Inflammatory macrophage (primary cell): Measurements from ENCODE around the gene OPRM1.
"Not testable (repeated sequence)": the region's sequence is repeated elsewhere in the genome, so short reads cannot be mapped to it uniquely, and the experiment has no call there.

Experiments used
- DNase-seq, 2 donors: peaks; one replicate each; pipeline ENCODE4 v3.0.0-alpha.2; 2020 to 2022
- total RNA-seq, 18 experiments: gene quantifications; one replicate each; lab custom pipeline; 2026; ENCODE audit warnings: mixed read lengths in 6 of 18, inconsistent platforms in 2 of 18; lab: John Stamatoyannopoulos, UW

The OPRM1 gene
- total RNA-seq, result 0 to 2.3 (median 0.09) reads per million in 18 experiments

DNA sequence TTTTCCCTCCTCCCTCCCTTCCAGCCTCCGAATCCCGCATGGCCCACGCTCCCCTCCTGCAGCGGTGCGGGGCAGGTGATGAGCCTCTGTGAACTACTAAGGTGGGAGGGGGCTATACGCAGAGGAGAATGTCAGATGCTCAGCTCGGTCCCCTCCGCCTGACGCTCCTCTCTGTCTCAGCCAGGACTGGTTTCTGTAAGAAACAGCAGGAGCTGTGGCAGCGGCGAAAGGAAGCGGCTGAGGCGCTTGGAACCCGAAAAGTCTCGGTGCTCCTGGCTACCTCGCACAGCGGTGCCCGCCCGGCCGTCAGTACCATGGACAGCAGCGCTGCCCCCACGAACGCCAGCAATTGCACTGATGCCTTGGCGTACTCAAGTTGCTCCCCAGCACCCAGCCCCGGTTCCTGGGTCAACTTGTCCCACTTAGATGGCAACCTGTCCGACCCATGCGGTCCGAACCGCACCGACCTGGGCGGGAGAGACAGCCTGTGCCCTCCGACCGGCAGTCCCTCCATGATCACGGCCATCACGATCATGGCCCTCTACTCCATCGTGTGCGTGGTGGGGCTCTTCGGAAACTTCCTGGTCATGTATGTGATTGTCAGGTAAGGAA lies at the start of gene OPRM1:
Gene OPRM1, plus strand, starts transcription at position 10 of the 612 bp plus-strand sequence. Its CDS starts 305 bp downstream, at position 315.
- peak in 1 of 2 donors; percentile 28 for DNase-seq

DNA sequence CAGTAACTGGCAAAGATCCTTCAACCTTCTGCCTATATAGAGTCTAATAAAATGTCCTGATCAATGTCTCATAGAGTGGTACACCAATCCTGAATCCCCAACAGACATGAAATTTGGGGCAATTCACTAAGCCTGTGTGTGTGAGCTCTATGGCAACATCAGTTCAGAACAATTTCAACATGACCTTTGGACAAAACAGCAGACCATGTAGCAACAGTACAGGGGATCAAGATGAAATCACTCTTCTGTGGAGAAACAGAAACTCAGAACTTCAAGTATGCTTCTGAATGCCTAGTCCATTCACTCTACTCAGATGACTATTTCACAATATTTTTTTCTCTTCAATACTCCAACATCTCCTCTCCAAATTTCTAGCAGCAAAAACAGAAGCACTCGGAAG lies 49.1 kb upstream of the OPRM1 start:
- DNase-seq, result peak in 1 of 2 donors; percentile 50

DNA sequence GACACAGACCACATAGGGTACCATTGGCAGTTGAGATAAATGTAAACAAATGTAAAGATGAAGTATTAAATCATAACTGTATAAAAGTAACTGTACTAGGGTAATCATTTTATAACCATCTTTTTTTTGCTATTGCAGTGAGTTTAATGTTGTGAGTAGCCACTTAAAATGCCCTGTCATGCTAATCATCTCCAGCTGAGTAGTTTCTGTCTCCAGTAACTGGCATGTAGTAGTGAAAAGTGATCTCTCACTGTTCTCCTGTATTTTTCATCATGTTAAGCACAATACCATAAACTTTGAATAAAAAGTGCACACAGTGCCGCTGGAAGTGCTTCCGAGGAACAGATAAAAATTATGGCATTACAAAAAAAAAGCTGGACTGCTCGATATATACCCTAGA lies 45.0 kb upstream of the OPRM1 start:
- no peak for DNase-seq

DNA sequence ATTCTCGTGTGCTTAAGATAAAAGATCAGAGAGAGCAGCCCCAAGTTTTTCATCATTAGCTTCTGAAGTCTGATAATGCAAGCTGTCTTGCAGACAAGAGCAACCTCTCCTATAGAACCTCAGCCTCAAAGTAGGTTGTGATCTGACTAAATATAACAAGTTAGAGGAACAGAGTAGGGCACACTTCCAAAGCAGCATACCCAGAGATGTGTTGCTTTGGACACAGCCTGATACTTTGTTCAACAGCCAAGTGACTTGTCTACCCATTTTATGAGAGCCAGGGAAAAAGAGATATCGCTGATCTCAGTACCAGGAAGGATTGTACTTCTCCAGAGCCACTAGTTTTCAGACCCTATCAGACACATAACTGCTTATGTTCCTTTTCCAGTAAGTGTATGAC lies 44.2 kb upstream of the OPRM1 start:
- DNase-seq, result no peak

DNA sequence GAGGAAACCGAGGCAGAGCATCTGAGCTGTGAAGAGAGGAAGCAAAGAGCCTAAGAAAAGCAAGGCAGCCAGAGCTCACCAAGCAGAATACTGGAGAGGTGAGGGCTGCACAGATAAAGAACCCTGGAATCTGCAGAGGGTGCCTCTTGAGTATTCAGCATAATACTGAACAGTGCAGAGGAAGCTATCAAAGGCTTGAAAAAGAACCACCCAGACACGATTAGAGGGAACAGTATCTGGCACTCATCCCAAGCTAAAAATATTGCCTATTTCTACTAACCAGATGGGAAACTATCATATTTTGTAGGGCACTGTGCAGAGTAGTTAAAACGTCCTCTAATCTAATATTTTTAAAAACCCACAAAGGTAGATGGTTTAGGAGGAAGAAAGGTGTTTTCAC lies 41.8 kb upstream of the OPRM1 start:
- no peak for DNase-seq

DNA sequence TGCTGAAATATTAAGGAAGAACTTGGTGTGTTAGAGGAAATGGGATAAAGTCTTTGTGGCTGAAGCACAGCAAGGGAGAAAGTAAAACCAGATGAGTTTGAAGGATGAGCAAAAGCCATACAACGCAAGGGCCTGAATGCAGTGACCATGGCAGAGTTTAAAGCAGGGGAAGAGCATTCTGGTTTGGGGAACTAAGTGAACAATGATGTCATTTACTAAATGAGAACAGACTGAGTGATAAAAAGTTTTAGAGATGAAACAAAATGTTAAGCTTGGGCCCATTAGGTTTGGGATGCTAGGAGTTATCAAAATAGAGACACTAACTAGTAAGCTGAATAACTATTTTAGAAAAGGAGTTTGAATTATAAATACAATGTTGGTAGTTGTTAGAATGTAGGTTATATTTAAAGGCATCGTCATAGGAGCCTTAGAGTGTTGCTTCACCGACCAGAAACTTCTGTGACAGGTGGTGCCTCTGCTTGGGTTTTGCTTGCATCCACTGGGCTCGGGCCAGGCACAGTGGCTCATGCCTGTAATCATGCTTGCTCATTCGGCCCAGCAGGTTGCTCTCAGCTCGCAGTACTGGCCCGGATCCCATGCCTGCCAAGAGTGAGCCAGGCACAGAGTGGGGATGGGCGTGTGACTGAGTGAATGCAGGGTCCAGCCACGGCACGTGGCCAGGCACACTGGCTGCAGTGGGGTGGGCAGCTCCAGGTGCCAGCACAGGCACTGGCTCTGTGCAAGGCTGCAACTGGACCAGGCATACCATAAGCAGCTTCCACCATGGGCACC lies 37.4 kb upstream of the OPRM1 start:
- no peak for DNase-seq

DNA sequence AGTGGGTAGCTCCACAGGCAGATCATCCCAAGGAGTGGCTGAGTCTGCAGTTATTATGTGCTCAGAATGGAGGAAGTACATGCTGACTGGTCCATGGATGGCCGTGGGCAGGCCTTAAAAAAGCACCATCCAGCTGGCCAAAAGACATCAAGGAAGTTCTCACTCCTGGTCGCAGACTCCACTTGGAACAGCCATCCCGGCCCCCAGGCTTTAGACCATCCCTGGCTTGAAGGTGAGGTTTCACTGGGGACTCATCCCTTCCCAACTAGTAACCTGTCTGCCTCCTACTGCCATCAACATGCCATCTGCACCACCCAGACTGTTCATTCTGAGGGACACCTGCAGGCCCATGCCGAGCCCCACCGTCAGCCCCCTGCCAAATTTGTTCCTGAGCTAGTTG lies 36.1 kb upstream of the OPRM1 start:
- no peak for DNase-seq

DNA sequence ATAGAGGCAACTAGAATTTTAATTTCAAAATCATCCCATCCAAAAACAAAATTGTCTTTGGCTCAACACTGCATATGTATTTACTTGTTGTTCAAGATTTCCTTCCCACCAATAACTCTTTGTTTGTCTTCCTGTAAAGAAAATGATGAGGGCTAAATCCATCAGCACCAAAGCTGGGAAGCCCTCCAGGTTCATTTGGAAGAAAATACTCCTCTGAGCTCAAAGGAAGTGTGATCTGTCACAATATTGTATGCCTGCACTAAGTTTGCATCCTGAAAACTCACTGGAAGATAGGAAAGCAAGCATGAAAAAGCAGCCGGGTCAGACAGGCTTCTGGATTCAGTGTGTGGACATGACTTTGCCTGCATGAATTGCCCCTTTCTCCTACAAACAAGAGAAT lies 28.7 kb upstream of the OPRM1 start:
- DNase-seq, result no peak

DNA sequence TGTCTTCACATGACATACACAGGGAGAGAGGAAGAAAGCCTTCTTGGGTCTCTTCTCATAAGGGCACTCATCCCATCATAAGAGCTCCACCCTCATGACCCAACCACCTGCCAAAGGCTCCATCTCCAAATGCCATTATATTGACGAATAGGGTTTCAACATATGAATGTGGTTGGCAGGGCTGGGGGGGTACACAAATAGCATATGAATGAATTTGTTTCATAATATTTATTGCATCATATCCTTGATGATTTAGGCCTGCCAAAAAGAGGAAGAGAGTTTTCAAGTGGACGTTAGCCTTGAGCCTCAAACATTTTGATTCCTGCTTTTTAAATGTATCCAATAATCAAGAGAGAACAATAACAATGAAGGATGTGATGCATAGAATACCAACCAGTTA lies 26.2 kb upstream of the OPRM1 start:
- peak; percentile 47 to 81 for DNase-seq

DNA sequence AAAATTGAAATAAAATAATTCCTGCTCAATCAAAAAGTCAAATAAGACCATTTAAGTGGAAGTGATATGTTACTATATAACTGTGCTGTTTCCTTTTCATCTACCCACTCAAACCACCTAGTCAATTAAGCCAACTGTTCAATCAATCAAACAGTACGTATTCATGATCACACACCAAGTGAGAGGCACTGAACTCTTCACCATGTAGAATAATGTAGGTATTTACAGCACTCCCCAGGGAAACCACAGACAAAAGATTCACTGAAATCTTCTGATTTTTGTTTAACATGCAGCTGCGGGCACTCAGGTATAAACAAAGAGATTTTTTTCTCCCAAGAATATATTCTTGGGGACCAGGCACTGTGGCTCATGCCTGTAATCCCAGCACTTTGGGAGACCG lies 21.3 kb upstream of the OPRM1 start:
- no peak for DNase-seq

DNA sequence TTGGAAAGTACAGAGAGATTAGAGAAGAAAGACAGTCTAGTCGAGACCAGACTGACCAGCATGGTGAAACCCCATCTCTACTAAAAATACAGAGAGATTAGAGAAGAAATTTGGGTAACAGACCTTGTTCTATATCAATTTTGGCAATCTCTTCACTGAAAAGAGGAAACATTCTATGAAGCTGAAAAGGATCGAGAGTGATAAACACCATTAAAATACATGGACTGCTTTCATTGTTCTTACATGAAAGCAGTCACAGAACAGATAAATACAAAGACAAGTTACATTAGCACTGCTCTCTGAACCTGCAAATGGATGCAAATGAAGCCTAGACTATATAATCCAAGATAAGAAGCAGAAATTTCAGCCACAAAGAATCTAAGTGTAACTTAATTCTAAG lies 8.4 kb upstream of the OPRM1 start:
- DNase-seq, result no peak

DNA sequence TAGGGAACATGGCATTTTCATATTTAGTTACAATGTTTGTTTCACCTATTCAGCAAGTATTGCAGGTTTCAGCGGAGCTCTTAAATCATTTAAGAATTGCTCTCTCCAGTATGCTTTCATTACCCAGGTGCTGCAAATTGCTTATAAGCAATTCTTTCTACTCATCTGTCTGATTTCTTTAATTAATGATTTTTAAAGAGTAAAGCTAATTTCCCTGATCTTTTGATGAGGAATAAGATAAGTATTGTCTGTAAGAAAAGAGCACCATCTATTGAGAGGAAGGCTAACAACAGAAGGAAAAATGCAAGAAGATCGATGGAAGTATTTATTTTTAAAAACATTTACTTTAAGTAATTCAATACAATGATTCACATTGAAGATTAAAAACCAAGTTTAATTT lies 2.0 kb downstream of the OPRM1 start:
- DNase-seq, result no peak

DNA sequence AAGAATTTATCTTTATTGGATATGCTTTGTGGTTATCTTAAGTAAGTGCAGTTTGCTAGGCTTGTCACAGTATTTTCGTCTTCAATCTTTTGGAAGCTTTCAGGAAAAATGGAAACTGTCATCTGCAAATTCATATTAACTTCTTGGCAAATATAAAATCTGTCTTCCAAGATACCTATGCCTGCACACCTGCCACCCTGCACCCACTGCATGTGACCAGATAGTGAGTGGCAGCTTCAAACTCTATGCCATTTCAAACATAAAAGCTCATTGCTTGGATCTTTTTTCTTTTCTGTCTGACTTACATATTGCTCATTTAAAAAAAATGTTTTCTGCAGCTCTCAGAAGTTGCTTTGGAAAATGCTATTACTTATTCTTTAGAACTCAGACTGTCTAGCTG lies 14.1 kb downstream of the OPRM1 start:
- DNase-seq, result no peak

DNA sequence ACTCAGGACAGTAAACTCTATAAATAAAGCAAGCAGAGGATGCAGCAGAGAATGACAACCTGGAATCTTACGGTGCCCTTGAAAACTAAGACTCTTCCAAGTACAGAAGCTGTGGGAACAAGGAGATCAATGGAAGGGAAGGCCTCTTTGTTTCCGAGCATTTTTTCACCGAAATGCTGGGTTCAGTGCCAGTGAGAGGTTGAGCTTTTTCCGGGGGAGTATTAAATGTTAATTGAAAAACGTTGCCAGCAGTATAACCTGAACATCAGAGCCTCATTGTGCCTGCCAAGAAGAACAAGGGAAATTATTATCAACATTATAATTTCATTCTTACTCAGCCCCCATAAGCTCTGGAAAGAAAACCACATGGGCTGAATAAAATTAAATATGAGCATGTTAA lies 17.5 kb downstream of the OPRM1 start:
- no peak for DNase-seq

DNA sequence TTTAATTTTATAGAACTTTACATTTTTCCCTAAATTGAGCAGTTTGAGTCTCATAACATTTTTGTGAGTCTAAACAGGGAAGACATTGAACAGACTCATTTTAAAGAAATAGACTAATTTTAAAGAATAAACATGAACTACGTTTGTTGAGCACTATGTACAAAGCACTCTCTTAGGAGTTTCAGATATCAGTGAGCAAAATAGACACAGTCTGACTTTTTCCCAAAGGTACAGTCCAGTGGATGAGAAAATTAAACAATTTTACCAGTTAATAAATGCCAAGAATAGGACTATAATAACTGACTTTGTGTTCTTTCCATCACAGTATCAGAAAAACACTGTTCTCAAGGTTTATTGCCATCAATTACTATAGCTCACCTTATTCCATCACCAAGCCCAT lies 18.1 kb downstream of the OPRM1 start:
- no peak for DNase-seq

DNA sequence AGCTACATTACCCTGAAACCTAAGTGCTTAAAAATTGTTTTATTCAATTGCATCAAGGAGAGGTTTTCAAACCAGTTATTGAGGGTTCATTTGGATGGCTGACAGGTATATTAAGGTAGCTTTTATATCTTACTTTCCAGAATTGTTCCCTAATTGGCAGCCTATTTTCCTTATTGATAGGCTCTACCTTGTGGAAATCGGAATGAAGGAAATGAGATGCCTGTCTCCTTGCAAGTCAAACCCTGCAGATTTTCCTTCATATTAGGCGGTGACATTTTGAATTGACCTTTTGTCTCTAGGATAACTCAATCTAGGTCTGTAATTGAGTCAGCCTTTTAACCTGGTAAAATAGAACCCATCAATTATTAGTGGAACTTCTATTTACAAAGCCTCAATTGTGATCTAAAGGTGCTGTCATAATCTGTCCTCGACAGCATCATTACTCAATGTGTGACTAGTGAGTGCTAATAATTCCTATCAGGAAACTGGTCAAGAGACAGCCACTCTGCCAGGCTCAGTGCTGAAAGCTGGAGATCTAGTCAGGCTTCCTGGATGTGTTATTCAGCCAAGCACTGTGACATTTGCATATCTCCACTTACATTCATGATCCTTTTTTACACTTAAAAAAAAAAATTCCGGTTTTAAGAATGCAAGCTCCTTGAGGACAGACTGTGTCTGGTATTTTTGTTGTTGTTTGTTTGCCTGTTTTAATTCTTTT lies 20.1 kb downstream of the OPRM1 start:
- DNase-seq, result no peak

DNA sequence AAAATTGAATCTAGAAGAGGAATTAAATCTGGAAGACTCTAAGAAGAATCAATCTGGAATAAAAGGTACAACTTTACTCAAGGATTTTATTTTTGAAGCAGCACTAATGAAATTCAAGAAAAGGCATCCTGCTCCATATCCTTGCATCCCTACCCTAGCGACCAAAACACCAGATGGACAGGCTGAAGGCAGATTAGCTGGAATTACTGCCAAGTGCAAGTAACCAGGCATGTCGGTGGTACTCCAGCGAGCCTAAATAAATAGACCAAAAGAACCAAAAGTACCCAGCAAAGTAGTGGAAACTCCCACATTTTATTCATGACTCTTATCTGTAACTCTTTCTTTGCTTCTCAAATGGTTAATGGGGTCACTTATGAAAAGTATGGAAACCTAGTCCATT lies 21.0 kb downstream of the OPRM1 start:
- no peak for DNase-seq

DNA sequence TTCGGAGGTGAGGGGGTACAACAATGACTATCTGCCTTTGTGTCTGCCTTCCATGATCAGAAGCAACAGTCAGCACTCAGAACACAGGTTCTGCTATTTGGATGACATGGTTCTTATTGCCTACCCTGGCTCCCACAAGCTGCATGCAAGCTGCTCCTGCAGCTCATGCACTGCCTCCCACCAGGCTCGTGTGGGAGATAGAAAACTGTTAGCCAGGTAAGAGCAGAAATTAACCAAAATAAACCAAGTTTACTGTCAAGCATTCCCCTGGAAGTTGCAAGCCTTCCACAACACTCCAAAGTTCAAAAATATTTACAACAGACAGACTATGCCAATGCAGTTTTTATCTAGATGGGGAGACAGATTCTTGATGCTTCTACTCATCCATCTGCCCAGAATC lies 31.0 kb downstream of the OPRM1 start:
- DNase-seq, result no peak

DNA sequence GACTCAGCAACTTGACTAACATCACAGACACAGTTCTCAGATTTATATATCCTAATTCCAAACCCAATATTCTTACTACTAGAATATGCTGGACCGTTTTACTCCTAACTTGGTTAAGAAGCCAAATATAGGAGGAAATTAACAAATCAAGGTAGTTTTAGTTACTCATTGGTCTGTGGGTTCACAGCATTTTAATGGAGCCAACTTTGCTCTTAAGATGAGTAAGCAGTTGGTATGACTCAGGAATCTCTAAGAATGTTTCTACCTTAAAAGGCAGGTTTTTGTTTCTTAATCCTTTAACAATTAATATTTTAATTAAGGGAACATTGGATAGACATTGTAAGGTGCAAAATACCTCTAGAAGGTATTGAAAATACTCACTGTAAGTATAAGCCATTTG lies 31.6 kb downstream of the OPRM1 start:
- no peak for DNase-seq

DNA sequence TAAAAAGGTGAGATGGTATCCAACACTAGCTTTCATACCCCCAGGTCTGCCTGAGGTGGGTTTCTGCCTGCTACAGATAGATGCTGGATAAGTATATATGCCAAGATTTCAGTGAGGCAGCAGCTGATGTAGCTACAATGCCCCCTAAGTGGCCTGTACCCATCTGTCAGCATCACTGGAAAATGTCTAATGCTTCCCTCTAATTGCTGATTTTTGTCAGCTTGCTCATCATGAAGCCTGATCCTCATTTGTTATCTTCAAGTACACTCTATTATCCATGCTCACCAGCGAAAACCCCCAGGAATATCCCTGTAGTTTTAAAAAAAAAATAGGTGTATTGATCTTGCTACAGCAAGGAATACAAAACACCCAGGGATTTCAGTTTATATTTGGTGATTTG lies 32.2 kb downstream of the OPRM1 start:
- DNase-seq, result no peak

DNA sequence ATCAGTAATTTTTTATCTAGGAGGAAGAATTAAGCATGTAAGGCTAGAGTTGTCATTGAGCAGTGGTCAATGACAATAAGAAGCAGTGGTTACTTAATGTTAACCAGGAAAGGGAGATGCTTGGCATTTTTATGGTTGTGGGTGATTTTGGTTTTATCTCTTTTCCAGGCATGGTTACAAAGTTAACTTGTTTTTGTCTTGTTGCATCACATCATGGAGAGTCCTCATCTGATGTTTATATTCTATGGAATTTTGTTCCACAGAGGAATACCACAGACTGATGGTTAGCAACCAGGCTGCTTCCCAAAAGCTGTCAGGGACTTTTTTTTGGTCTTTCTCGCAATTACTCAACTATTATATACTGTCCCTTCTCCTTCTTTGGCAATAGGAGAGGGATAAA lies 32.7 kb downstream of the OPRM1 start:
- no peak for DNase-seq

DNA sequence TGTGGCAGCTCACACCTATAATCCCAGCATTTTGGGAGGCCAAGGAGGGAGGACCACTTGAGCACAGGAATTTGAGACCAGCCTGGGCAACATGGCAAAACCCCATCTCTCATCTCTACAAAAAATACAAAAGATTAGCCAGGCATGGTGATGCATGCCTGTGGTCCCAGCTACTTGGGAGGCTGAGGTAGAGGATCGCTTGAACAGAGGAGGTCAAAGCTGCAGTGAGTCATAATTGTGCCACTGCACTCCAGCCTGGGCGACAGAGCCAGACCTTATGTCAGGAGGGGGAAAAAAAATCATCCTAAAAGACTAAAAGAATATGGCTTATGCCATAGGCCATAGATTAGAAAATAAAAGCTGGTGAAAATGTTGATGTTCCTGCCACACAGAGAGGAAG lies 39.6 kb downstream of the OPRM1 start:
- not testable (repeated sequence) for DNase-seq

DNA sequence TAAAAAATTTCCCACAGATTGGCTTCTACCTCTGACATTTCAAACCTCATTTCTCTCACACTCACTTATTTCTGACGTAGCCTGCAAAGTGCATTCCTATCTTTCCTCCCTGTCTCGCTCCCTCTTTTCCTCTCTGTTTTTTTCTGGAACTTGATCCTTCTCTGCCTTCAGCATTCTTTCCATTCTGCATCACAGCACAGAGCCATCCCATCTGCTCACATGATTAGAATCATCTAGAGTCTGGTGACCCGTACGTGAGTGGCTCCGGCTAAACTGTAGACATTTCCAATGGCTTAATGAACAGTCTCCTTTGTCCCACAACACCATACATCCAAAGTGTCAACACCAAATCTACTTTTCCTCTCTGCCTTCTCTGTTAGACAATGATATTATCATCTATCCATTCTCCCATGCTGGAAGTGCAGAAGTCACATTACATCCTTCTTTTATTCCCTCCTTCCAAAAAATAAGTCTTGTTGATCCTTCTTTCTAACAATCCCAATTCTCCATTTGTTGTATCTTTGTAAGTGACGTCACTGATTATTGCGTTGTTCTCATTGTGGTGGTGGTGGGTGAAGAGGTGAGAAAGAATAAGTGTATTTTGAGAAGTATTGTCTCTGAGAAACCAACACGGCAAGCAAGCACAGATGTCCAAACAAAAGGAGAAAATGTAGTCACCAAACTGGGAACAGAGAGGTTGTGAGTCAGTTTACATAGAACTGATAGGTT lies 41.6 kb downstream of the OPRM1 start:
- no peak for DNase-seq
